ENCODE data around the gene VANGL1.

The VANGL1 gene

DNA sequence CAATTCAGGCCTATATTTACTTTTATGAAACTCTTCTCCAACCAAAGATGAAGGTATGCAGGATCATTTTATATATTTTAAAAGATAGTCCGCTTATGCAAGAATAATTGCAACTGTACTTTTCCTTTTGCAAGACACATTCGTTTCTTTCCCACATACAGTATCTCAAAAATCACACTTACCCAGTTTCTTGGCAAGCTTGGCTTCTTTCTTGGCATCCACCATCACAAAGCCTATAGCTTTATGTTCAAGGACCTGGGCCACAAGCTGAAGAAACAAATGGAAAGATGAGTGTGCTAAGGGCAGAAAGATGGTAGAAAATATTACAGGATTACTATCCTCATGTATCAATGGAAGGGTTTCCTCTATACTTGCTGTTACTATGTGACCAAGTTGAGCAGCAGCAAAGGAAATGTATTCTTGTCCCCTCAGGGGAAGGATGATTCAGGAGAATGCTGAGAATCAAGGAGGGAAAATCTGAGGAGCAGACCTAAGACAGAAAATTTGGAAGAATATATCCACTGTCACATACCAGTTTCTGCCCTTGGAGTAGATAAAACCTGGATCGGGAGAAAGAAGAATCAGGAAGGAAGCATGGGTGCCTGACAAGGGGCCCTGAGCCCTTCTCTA, 103.0 kb downstream of the VANGL1 start:
- DNase-seq (ENCODE audit: low read depth in 2 of 2), result no peak

DNA sequence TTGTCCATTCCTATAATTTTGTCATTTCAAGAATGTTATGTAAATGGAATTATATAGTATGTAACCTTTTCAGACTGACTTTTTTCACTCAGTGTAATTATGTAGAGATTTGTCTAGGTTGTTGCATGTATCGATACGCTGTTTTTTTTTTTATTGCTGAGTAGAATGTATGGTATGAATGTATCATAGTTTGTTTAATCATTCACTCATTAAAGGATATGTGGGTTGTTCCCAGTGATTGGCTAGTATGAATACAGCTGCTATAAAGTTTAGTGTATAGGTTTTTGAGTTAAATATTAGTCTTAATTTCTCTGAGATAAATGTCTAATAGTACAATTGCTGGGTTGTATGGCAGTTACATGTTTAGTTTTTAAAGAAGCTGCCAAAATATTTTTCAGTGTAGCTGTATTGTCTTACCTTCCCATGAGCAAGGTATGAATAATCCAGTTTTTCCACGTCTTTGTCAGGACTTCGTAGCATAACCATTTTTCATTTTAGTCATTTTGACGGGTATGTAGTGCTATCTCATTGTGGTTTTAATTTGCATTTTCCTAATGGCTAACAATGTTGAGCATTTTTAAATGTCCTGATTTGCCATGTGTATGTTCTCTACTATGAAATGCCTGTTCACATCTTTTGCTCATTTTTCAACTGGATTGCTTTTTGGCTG, 104.4 kb downstream of the VANGL1 start:
- DNase-seq (ENCODE audit: low read depth in 2 of 2), result no peak
